Vagina (tissue), 2 donors: ENCODE data around the gene DLG2.

Experiments used
- CTCF ChIP-seq, 3 experiments: fragments of 450-650 bp in 2 of 3; fragments of 200-600 bp in 1 of 3; sonication (generic) in 1 of 3; IDR thresholded peaks; one replicate each; pipeline ENCODE4 v1.5.1; 2017 to 2019; ENCODE audit warnings: antibody characterized with exemption in 3 of 3, mild to moderate bottlenecking in 2 of 3, moderate library complexity in 2 of 3
- POLR2A ChIP-seq, 2 donors: fragments of 450-650 bp; IDR thresholded peaks; one replicate each; pipeline ENCODE4 v1.6.1; 2017; ENCODE audit warnings: antibody characterized with exemption in 2 of 2, mild to moderate bottlenecking in 2 of 2, moderate library complexity in 2 of 2
- POLR2AphosphoS5 ChIP-seq, 2 donors: sonication (generic); formaldehyde crosslinking; IDR thresholded peaks; one replicate each; pipeline ENCODE4 v1.9.0; 2017; ENCODE audit warnings: antibody characterized with exemption in 2 of 2, mild to moderate bottlenecking in 2 of 2, low read depth in 1 of 2; ENCODE audit not compliant: insufficient read depth in 1 of 2

DNA sequence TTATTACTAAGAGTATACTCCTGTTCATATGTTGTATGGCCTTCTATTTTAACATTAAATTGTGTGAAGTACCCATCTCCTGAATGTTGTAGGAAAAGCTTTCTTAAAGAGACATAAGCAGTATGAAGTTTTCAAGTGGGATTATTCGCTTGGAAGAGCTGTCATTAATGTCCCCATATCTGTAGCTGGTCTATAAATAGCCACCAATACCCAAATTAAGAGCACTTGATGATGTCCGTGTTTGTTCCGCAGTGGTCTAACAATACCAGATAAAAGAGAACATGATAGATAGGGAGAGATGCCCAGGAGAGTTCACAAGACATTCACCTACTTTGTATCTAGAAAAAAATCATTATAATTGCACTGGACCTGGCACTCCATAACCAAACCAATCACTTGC, 527.6 kb downstream of the DLG2 start:
- TF ChIP-seq CTCF (IDR thresholded peaks at IDR 0.05) (no peak), POLR2AphosphoS5 (IDR thresholded peaks at IDR 0.05; ENCODE audit: insufficient read depth in 1 of 2, low read depth in 1 of 2) (no peak), POLR2A (IDR thresholded peaks at IDR 0.05) (no peak)
